PFSK-1 (cell line): ENCODE measurements around the gene PRRC2A.

Source experiments
- FOXP2 ChIP-seq: optimal IDR thresholded peaks from 2 replicates; pipeline ENCODE3; 2011; ENCODE audit warnings: borderline replicate concordance, control low read depth, inconsistent platforms; ENCODE audit not compliant: insufficient read depth; ENCODE audit errors: extremely low read length, extremely low read depth
- POLR2AphosphoS5 ChIP-seq: IDR thresholded peaks from 2 replicates; pipeline ENCODE4 v1.6.1; 2012; ENCODE audit warnings: low read depth, mild to moderate bottlenecking, control low read depth, low read length, moderate library complexity
- REST ChIP-seq, 2 experiments: IDR thresholded peaks; 2 replicates each; pipeline versions ENCODE4 v1.6.1 to v1.8.0; 2011 to 2012; ENCODE audit warnings: low read depth in 2 of 2, low read length in 2 of 2, control low read depth in 1 of 2, inconsistent platforms in 1 of 2, mild to moderate bottlenecking in 1 of 2, moderate library complexity in 1 of 2; ENCODE audit not compliant: insufficient read depth in 1 of 2
- SIN3A ChIP-seq: IDR thresholded peaks from 2 replicates; pipeline ENCODE4 v1.6.1; 2012; ENCODE audit warnings: mild to moderate bottlenecking, low read length, moderate library complexity, borderline replicate concordance; ENCODE audit not compliant: insufficient read depth
- TAF1 ChIP-seq: IDR thresholded peaks from 2 replicates; pipeline ENCODE4 v1.6.1; 2012; ENCODE audit warnings: low read length, control low read depth, borderline replicate concordance; ENCODE audit not compliant: insufficient read depth

Gene PRRC2A

DNA sequence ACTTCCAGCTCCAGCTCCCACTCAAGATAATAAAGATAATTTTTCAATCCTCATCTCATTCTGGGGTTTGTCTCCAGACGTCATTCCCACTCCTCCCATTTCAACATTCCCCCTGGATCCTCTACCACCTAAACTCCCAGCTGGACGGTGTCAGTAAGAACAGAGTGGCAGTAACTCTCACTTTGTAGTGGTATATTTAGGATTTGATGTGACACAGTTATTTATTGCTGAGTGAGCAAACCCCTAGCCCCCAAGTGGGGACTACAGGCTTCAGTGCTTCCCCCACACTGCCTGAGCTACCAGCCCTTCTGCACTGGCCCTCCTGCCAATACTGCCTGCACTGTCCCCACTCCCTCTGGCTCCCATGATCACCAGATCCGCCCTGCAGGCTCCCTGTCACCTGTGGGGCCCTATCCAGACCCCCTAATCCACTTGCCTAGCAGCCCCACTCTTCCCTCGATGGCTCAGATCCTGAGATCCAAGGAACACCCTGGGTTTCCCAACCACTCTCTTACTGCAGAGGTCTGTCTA is 37.7 kb downstream of the PRRC2A start:
- no peak for TF ChIP-seq FOXP2
- no peak for TF ChIP-seq POLR2AphosphoS5
- no peak for TF ChIP-seq TAF1
- no peak for TF ChIP-seq SIN3A

DNA sequence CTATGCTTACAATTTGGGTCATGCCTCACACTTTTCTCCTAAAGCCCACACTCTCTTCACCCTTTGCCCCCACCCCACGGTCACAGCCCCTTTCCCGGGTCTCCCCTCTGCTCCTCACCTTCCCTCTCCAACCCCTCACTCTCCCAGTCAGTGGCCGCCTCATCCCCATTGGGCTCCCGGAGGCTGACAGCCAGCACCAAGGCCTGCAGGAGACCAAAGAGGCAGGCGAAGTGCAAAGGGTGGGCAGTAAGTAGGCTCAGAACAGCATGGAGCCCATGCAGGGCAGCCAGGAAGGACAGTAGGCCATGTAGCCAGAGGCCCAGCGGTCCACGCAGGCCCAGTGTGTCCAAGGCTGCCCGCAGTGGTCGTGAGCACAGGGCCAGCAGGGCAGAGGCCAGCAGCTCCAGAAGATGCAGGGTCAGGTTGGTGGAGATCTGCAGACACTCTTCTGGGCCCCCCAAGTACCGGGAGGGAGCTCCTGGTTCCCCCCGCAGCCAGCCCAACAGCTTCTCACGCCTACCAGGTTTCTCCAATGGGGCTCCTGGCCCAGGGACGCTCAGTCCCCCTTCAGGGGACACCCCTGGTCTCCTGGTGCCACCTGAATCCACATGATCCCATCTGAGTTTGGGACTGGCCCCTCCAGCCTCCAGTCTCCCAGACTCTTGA is 38.6 kb downstream of the PRRC2A start:
- TF ChIP-seq POLR2AphosphoS5 = no peak; the same call in 1 of the 2 replicates
- TF ChIP-seq TAF1 = no peak
- no peak for TF ChIP-seq REST (IDR thresholded peaks at IDR 0.05; ENCODE audit: insufficient read depth in 1 of 2, low read depth in 2 of 2, low read length in 2 of 2)
- no peak for TF ChIP-seq SIN3A
- no peak for TF ChIP-seq FOXP2

- TF ChIP-seq REST (IDR thresholded peaks at IDR 0.05; ENCODE audit: insufficient read depth in 1 of 2, low read depth in 2 of 2, low read length in 2 of 2) = peak; percentile 87 to 91
- no peak for TF ChIP-seq TAF1
These were observed 39.3 kb downstream of the PRRC2A start for GRCh38 chr6:31659649-31660380.

DNA sequence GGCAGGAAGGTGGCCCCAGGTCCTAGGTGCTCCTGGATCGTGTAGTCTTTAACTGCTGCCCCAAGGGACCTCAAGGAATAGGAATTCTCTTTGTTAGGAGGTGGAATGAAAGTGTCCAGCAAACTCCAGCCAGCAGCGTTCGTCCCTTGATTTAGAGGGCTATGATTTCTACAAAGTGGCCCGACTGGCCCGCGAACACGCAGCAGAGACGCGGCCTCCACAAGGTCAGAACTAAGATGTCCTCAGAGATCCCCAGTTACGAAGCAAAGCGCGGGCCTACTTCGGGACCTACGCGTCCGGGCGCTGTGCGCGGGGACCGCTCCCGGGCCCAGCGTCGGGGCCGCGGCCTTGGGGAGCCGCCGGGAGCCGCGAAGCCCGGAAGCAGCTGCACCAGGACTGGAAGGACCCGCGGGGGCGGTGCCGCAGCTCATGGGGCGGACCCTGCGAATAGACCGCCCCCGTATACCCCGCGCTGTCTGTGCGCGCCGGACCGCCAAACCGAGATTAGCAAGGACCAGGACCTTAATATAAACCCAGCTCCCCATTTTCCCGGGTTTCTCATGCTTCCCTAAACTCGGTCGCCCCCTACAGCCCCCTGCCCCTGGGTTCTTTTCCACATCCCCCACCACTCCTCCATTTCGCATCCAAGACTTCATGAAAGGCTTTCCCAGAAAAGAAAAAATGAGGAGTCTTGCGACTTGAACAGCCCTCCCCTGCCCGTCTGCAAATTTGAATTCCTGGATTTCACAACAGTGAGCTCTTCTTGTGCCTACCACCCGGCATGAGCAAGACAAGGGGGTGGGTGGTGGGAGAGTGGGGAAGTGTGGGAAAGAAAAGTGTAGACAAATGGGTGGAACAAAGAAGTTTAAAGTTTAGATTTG is 40.1 kb downstream of the PRRC2A start, which contains the start of gene C6orf47:
Gene C6orf47, minus strand, starts transcription at position 398 of the 881 bp plus-strand sequence. CDS start 831 bp downstream, outside the sequence.
- TF ChIP-seq SIN3A (peak; percentile 62; the same call in 1 of the 2 replicates), FOXP2 (no peak), TAF1 (peak; percentile 88; the same call in 1 of the 2 replicates), POLR2AphosphoS5 (peak; percentile 95), REST (IDR thresholded peaks at IDR 0.05; ENCODE audit: insufficient read depth in 1 of 2, low read depth in 2 of 2, low read length in 2 of 2) (peak; percentile 45 to 50; a peak in 1 of 4 replicates)
